Calu3 (cell line): ENCODE measurements around the gene RARA. TPM values are rescaled to one million over a fixed set of nuclear protein-coding genes. Genes with fewer than 3 reads are reported as not detected.
"Not testable (repeated sequence)": the region's sequence is repeated elsewhere in the genome, so short reads cannot be mapped to it uniquely, and the experiment has no call there.

Source experiments
- BruUV-seq: library from RNA; stranded (reverse); fragments of 400-500 nt; replicated peaks from 2 replicates; lab custom pipeline; 2021; lab: Mats Ljungman, UMichigan
- CTCF ChIA-PET: fragments of 300-600 bp; sonication (Branson Sonifier 250); formaldehyde crosslinking; loops from one replicate; lab custom pipeline; 2022; ENCODE audit warnings: antibody characterized with exemption; lab: Charles Lee
- DNase-seq: peaks from one replicate; pipeline ENCODE4 v3.0.0; 2022
- H3K27ac Mint-ChIP-seq: one replicate; pipeline ENCODE4 v1.8.0; 2022; ENCODE audit warnings: mixed read lengths; ENCODE audit not compliant: unreplicated experiment
- H3K27me3 Mint-ChIP-seq: one replicate; pipeline ENCODE4 v1.8.0; 2022; ENCODE audit warnings: mixed read lengths; ENCODE audit not compliant: unreplicated experiment
- H3K36me3 Mint-ChIP-seq: one replicate; pipeline ENCODE4 v1.8.0; 2022; ENCODE audit warnings: mild to moderate bottlenecking, moderate library complexity, mixed read lengths; ENCODE audit not compliant: insufficient read depth, unreplicated experiment
- H3K4me1 Mint-ChIP-seq: one replicate; pipeline ENCODE4 v1.8.0; 2022; ENCODE audit warnings: mild to moderate bottlenecking, low read depth, mixed read lengths; ENCODE audit not compliant: unreplicated experiment
- H3K4me3 Mint-ChIP-seq: one replicate; pipeline ENCODE4 v1.8.0; 2022; ENCODE audit warnings: mild to moderate bottlenecking, low read depth, moderate library complexity, mixed read lengths; ENCODE audit not compliant: unreplicated experiment
- H3K9me3 Mint-ChIP-seq: one replicate; pipeline ENCODE4 v1.8.0; 2022; ENCODE audit warnings: low read depth, mixed read lengths; ENCODE audit not compliant: unreplicated experiment
- intact Hi-C: fragments of 100-400 bp; cut with micrococcal nuclease; formaldehyde crosslinking; loops from one replicate; pipeline ENCODE4 v1.10.0; 2022; ENCODE audit not compliant: unreplicated experiment
- total RNA-seq: library from RNA; stranded (reverse); gene quantifications from 2 replicates; pipeline ENCODE4 v1.2.3, GENCODE V29; 2022
- TF ChIP-seq, protein P1 (sequence below): fragments of 200-600 bp; IDR thresholded peaks from one replicate; pipeline ENCODE4 v1.8.0; 2022; ENCODE audit warnings: antibody characterized with exemption; ENCODE audit not compliant: unreplicated experiment

The RARA gene
- total RNA-seq, 1 experiment from 2014 or later, result 150 TPM

GRCh38 chr17:40374821-40375498, 66.0 kb downstream of the RARA start:
- Mint-ChIP-seq H3K4me1 (peaks cover 25% of the 10 kb centered on the region), H3K27me3 (no peaks in the 10 kb centered on the region), H3K36me3 (peaks cover 6% of the 10 kb centered on the region), H3K27ac (no peak overlapping the region), H3K4me3 (no peak overlapping the region), H3K9me3 (peaks cover 24% of the 10 kb centered on the region)
- no peak for DNase-seq
- CTCF ChIA-PET, result interaction anchor here (0.6 to 2.5 kb wide), 13 partner anchors 9 to 348 kb away, joined by 3 to 13 read pairs (median 4); partner anchors contain the start of genes GJD3 and TOP2A
- BruUV-seq, result no TSS peak
- intact Hi-C loops, result loop anchor here (5.0 to 10.0 kb wide), 2 partner anchors 320 to 368 kb away; no protein-coding TSS in a partner anchor
- TF ChIP-seq, protein P1, sequence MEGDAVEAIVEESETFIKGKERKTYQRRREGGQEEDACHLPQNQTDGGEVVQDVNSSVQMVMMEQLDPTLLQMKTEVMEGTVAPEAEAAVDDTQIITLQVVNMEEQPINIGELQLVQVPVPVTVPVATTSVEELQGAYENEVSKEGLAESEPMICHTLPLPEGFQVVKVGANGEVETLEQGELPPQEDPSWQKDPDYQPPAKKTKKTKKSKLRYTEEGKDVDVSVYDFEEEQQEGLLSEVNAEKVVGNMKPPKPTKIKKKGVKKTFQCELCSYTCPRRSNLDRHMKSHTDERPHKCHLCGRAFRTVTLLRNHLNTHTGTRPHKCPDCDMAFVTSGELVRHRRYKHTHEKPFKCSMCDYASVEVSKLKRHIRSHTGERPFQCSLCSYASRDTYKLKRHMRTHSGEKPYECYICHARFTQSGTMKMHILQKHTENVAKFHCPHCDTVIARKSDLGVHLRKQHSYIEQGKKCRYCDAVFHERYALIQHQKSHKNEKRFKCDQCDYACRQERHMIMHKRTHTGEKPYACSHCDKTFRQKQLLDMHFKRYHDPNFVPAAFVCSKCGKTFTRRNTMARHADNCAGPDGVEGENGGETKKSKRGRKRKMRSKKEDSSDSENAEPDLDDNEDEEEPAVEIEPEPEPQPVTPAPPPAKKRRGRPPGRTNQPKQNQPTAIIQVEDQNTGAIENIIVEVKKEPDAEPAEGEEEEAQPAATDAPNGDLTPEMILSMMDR, result no peak

- H3K27me3 Mint-ChIP-seq, H3K36me3 Mint-ChIP-seq, DNase-seq, H3K4me3 Mint-ChIP-seq, H3K27ac Mint-ChIP-seq, BruUV-seq: not testable (repeated sequence)
- CTCF ChIA-PET, result interaction anchor here (0.8 to 2.5 kb wide), 11 partner anchors 10 to 722 kb away, joined by 3 to 13 read pairs (median 4); partner anchors contain the start of gene GJD3
- intact Hi-C loops, result loop anchor here (10.0 kb wide), 1 partner anchor 319 kb away; no protein-coding TSS in a partner anchor
- Mint-ChIP-seq H3K4me1 (peaks cover 25% of the 10 kb centered on the region), H3K9me3 (peaks cover 24% of the 10 kb centered on the region)
These were observed 66.8 kb downstream of the RARA start for GRCh38 chr17:40375786-40376185.

DNA sequence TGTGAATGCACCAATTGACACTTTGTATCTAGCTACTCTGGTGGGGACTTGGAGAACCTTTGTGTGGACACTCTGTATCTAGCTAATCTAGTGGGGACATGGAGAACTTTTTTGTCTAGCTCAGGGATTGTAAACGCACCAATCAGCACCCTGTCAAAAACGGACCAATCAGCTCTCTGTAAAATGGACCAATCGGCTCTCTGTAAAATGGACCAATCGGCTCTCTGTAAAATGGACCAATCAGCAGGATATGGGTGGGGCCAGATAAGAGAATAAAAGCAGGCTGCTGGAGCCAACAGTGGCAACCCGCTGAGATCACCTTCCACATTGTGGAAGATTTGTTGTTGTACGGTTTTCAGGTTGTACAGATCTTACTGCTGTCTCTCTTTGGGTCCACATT, 67.6 kb downstream of the RARA start:
- BruUV-seq, H3K27ac Mint-ChIP-seq, H3K36me3 Mint-ChIP-seq, DNase-seq, H3K27me3 Mint-ChIP-seq, H3K4me3 Mint-ChIP-seq: not testable (repeated sequence)
- CTCF ChIA-PET, result interaction anchor here (0.8 to 2.5 kb wide), 10 partner anchors 10 to 723 kb away, joined by 3 to 13 read pairs (median 4); partner anchors contain the start of genes GJD3 and TOP2A
- Mint-ChIP-seq H3K9me3 (peaks cover 21% of the 10 kb centered on the region), H3K4me1 (peaks cover 21% of the 10 kb centered on the region)
- intact Hi-C loops, result loop anchor here (10.0 kb wide), 1 partner anchor 318 kb away; no protein-coding TSS in a partner anchor

DNA sequence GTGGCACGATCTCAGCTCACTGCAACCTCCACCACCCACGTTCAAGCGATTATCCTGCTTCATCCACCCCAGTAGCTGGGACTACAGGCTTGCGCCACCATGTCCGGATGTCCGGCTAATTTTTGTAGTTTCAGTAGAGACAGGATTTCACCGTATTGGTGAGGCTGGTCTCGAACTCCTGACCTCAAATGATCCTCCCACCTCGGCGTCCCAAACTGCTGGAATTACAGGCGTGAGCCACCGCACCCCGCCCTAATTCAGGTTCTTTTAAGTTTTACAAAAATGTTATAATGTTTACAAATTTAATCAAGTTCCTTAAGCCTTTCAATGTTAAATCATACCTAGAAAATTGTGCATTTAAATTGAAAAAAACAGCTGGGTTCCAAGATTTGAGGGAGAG, 68.9 kb downstream of the RARA start:
- DNase-seq, result no peak
- no TSS peak for BruUV-seq
- Mint-ChIP-seq H3K4me3 (no peak overlapping the region), H3K27me3 (no peaks in the 10 kb centered on the region), H3K36me3 (no peaks in the 10 kb centered on the region), H3K9me3 (peaks cover 14% of the 10 kb centered on the region), H3K4me1 (peaks cover 8% of the 10 kb centered on the region), H3K27ac (no peak overlapping the region)
- CTCF ChIA-PET, result interaction anchor here (0.6 to 2.0 kb wide), 6 partner anchors 8 to 629 kb away, joined by 3 to 7 read pairs (median 3); no protein-coding TSS in a partner anchor
- intact Hi-C loops, result loop anchor here (10.0 kb wide), 1 partner anchor 317 kb away; no protein-coding TSS in a partner anchor
- TF ChIP-seq, protein P1, result no peak

GRCh38 chr17:40378966-40379365, 70.0 kb downstream of the RARA start:
- peaks cover 3% of the 10 kb centered on the region for H3K9me3 Mint-ChIP-seq
- TF ChIP-seq, protein P1, result no peak
- H3K27ac Mint-ChIP-seq, result no peak overlapping the region
- CTCF ChIA-PET, result interaction anchor here (0.6 to 3.5 kb wide), 6 partner anchors 22 to 293 kb away, joined by 3 to 23 read pairs (median 4); partner anchors contain the start of gene TOP2A
- H3K36me3 Mint-ChIP-seq, result peaks cover under 1% of the 10 kb centered on the region
- no peak overlapping the region for H3K4me3 Mint-ChIP-seq
- no peaks in the 10 kb centered on the region for H3K27me3 Mint-ChIP-seq
- H3K4me1 Mint-ChIP-seq, result no peaks in the 10 kb centered on the region
- BruUV-seq, result no TSS peak
- intact Hi-C loops, result loop anchor here (10.0 kb wide), 1 partner anchor 316 kb away; no protein-coding TSS in a partner anchor
- no peak for DNase-seq
